GM19193 (cell line): Measurements from ENCODE around the gene VPS52.

Source experiments
- POLR2A ChIP-seq: IDR thresholded peaks from 4 replicates; pipeline ENCODE4 v1.6.1; 2011; ENCODE audit not compliant: insufficient read depth, insufficient read length; ENCODE audit errors: extremely low read depth

Gene VPS52

DNA sequence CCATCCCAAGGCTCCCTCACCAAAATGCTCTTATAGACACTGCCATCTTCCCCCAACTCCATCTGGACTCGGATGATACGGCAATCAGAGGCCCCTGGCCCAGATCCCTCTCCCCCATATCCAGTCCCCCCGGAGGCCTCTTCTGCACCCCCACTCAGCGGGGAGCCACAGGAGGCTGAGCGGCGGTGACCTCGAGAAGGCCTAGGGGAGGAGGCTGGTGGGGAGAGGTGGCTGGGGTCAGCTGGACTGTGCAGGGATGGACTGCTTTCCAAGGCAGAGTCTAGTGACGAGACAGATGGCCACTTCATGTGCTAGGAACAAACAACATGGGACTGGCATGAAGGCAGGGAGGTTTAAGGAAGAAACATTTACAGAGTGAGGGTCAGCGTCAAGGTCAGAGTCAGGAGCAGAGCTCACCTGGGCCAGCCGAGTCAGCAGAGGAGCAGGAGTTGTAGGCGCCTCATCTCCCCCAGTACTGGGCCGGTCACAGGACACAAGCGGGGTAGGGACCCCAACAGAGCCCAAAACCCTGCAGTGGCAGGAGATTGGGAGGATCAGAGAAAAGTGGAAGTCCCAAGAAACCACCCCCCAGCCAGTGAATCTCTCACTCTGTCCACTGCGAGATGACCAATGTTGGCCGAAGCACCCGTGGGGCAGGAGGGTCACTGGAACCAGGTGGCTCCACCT, 21.5 kb upstream of the VPS52 start:
- TF ChIP-seq POLR2A = no peak

DNA sequence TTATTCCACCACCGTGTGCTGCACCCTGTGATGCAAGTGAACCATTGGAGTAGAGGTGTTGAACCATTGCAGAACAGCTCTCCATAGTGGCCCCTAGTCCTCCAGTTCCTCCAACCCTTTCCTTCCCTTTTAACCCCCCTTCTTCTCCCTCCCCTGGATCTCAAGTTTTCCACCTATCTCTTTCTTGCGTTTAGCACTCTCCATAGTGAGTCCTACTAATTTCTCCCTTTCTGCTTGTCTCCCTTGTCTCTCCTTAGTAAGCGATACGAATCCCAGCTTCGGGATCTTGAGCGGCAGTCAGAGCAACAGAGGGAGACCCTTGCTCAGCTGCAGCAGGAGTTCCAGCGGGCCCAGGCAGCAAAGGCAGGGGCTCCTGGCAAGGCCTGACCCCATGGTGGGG, 18.8 kb upstream of the VPS52 start:
- no peak for TF ChIP-seq POLR2A

DNA sequence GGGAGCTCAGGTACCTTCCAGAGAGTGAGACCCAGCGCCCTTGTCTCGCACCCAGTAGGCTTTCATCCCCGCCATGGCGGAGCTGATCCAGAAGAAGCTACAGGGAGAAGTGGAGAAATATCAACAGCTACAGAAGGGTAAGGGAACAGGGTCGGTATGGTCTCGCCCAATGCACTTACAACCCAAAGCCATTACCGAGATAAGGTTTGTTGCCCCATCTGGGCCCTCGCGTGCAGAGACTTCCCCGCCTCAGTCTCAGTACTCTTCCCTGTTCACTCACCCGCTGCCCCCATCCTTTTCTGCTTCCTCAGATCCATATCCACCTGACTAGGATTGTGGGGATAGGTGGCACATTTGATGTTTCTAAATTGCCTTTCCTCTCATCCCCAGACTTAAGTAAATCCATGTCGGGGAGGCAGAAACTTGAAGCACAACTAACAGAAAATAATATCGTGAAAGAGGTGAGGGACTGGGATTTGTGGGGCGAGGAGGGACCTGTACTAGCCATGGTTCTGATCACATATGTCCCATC, 18.2 kb upstream of the VPS52 start:
- no peak for TF ChIP-seq POLR2A

DNA sequence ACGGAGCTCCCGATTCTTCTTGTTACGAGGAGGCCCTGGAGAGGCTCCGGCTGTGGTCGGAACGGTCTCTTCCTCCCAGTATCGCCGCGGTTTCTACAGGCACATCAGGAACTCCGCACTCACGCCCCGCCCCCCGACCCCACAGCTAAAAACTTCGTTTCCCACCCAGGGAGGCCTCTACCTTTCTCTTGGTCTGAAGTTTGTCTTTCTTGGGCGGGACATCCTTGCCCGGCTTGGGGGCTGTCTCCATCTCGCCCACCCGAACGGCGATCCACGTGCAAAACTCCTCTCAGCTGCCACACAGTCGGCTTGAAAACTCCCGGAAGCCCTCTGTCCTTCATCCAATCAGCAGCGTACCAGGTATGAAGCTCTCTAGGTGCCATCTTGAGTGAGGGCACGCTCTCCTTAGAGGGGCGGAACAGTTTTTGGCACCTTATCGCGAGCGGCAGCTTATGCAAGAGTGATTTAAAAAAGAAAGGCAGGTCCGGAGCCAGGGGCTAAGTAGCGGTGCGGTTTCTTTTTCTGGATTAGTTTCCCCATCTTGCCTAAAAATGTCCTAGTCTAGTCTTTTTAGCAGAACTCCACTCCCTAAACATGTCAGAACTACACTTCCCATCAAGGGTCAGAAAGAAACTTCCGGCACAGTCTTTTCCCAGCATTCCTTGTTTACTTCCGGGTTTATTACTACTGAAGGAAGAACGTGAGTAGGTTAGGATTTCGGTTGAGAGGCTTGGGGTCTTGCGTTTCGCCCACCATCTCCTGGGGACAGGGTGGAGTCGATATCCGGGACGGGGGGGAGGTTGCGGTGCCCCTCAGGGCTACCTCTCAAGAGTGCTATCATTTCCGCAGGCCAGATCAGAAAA, 17.5 kb upstream of the VPS52 start, which contains the start of the genes PFDN6 and WDR46:
TSS of gene PFDN6 (plus strand) at position 681 of the 863 bp plus-strand sequence. CDS start 256 bp downstream, outside the sequence.
TSS of gene WDR46 (minus strand) at position 319 of the 863 bp plus-strand sequence. CDS start at position 250, 69 bp downstream.
- peak; percentile 51 for TF ChIP-seq POLR2A

DNA sequence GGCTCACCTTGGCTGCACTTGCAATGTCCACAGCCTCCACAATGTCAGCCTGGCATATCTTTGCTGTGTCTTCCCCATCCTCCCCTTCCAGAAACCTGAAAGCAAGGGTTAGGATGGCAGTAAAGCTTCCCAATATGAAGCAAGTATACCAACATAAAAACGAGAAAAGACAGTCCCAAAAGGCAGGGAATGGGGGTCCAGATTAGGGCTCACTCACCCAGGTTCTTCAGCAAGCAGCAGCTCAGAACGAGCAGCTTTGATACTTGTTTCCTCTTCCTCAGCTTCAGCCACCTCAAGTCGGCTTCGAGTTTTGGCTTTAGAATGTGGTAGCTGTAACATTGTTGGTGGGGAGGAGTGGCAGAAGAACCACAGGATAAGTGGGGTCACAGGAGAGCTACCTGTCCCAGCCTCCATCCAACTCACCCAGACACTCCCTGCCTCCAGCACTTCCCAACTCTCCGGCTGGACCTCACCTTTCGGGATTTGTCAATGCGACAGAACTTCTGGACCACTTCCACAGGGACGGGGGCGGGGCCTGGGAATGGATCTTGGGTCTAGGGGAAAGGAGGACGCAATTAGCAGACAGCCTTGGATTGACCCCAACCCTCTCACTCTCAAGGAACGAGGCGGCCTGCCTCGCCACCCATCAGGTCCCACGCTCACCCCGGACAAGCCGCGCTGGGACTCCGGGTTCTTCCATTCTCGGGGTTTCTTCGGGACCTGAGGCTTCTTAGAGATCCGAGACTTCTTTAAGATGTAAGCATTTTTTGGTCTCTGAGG, 16.7 kb upstream of the VPS52 start:
- TF ChIP-seq POLR2A = no peak

DNA sequence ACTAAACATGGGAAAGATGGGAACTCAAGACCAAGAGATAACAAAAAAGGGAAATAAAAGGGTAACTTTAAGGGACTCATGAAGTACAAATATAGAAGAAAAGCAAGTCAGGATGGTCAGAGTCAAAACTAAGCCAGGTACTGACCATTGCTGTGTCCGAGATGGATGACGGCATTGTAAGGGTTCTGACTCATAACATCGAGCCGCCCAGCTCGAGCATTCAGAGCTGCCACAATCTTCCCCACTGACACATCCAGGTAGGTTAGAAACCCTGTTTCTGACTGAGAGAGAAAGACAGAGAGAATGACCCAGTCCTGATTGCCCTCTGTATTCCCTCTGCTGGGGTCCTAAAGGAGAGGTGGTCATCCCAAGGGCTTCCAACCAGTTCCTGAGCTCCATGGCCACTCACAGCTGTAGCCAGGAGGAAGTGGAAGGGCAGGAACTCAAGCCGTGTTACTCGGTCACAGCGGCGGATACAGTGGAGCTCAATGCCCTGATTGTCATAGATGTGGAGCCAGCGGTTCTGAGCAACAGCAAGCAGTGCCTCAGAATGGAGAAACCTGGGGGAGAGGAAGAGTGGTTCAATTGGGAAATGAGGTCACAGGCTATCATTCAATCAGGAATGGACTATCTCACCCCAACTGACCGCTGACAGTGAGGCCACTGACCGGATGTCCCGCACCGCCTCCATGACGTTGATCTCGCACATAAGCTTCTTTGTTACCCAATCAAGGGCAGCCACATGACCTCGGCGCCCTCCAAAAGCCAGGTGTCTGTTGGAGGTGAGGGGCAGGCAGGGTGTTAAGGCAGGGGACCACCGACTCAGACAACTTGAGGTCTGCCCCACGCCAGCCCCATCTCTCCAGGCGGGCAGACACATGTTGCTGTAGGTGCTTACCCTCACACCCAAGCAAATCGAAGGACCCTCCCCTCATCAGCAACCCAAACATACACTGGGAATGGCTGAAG, 15.6 kb upstream of the VPS52 start:
- no peak for TF ChIP-seq POLR2A

DNA sequence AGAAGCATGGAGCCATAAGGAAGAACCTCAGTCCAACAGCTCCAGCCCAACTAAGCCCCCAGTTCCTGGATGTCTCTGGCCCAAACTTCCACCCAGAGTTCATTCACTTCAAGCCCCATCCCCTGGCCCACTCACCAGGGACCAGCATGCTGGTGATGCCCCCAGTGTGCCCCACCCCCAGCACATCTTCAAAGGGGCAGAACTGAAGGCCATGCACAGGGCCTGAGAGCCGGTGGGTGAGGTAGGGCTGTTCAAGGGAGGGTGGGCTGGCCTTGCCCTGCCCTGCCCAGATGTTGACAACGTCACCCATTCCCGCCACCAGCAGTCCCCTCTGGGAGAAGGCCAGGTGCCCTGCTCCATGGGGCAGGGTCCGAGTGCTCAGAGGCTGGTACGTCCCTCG, 8.9 kb upstream of the VPS52 start:
- TF ChIP-seq POLR2A = no peak

DNA sequence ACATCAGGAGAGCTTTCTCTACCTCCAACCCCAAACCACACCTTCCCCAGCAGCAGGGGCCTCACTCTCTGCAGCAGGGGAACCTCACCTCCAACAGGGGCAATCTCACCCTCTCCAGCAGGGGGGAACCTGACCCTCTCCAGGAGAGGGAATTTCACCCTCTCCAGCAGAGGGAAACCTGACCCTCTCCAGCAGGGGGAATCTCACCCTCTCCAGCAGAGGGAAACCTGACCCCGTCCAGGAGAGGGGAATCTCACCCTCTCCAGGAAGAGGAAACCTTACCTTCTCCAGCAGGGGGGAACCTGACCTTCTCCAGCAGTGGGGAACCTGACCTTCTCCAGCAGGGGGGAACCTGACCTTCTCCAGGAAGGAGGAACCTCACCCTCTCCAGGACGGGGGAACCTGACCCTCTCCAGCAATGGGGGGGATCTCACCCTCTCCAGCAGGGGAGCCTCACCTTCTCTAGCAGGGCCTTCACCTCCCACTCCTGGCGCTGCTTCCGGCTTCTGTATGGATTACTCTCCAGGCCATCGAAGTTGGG, 8.4 kb upstream of the VPS52 start:
- no peak for TF ChIP-seq POLR2A

DNA sequence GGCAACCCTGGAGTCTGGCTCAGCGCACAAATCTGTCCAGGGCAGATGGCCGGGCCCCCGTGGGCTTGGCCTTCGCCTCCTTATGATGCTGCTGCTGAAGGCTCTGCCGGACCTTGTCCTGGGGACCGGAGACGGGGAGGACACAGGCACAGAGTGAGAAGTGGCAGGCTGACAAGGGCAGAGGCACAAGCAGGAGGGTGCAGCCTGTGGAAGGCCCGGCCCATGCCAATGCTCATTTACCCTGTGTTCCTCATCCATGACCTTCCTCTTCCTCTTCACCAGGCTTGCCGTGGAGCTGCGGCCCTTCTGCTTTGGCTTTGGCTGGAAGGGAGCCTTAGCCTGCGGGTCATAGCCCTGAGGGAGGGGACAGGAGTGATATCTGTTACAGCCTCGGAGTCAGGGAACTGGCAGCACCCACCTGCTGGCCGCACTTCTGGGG, 7.6 kb upstream of the VPS52 start:
- TF ChIP-seq POLR2A = no peak

DNA sequence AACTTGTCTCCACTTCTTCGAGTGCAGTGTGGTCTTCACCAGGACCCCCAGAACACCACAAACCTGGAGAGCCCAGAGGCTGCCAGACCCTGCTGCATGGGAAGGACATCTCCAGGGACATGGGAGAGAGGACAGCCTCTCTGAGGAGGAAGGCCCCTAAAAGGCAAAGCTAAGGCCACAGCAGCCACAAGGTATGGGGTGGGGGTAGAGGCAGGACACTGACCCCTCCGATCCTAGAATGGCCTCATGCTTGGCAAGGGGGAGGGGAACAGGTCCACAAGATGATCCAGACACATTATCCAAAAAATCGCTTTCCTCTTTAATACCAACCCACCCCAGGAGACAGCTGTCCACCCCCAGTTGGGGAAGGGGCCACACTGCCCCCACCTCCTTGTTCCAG, 7.1 kb upstream of the VPS52 start:
- no peak for TF ChIP-seq POLR2A

DNA sequence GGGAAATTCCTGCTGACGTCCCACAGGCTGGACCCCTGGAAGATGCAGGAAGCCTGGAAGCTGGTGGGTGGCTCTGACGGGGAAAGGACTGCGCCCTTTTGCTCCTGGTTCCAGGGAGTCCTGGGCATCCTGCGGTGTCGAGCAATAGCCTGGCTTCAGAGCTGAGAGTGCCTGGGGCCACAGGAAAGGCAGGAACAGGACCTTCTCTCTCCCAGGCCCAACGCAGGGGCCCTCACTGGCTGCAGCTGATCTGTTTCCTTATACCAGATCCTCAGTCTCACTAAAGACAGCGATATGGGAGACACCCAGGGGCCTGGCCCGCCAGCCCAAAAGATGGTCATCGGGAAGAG, 6.7 kb upstream of the VPS52 start:
- TF ChIP-seq POLR2A = no peak

DNA sequence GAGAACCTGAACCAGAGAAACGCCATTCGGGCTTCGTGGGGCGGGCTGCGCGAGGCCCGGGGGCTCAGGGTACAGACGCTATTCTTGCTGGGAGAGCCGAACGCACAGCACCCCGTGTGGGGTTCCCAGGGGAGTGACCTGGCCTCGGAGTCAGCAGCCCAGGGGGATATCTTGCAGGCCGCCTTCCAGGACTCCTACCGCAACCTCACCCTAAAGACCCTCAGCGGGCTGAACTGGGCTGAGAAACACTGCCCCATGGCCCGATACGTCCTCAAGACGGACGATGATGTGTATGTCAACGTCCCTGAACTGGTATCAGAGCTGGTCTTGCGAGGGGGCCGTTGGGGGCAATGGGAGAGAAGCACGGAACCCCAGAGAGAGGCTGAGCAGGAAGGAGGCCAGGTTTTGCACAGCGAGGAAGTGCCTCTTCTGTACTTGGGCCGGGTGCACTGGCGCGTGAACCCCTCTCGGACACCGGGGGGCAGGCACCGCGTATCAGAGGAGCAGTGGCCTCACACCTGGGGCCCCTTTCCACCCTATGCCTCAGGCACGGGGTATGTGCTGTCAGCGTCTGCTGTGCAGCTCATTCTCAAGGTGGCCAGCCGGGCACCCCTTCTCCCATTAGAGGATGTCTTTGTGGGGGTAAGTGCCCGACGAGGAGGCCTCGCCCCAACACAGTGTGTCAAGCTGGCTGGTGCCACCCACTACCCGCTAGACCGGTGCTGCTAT, 6.2 kb upstream of the VPS52 start:
- no peak for TF ChIP-seq POLR2A
